GM12872 (cell line): Measurements from ENCODE around the gene CA4.

ENCODE experiments used
- TF ChIP-seq, protein P1 (sequence below): IDR thresholded peaks from 3 replicates; pipeline ENCODE4 v1.5.1; 2011; ENCODE audit warnings: low read depth, mild to moderate bottlenecking, low read length, moderate library complexity; ENCODE audit not compliant: insufficient read depth

Gene CA4

DNA sequence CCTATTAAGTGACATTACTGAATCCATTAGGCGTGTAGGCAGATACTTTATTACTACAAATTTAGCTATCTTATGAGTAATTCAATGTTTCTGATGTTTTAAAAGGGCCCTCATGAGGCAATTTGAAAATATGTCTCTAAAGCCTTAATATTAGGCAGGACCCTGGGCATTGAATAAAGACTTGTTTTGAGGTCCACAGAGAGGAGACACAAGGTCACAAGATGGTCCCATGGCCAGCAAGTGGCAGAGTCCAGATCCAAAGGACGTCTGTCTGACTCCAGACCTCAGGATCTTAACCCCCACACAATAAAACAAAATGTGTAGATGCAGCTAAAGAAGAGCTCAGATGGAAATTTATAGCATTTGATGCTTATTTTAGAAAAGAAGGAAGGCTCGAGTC is 39.2 kb upstream of the CA4 start:
- TF ChIP-seq, protein P1, sequence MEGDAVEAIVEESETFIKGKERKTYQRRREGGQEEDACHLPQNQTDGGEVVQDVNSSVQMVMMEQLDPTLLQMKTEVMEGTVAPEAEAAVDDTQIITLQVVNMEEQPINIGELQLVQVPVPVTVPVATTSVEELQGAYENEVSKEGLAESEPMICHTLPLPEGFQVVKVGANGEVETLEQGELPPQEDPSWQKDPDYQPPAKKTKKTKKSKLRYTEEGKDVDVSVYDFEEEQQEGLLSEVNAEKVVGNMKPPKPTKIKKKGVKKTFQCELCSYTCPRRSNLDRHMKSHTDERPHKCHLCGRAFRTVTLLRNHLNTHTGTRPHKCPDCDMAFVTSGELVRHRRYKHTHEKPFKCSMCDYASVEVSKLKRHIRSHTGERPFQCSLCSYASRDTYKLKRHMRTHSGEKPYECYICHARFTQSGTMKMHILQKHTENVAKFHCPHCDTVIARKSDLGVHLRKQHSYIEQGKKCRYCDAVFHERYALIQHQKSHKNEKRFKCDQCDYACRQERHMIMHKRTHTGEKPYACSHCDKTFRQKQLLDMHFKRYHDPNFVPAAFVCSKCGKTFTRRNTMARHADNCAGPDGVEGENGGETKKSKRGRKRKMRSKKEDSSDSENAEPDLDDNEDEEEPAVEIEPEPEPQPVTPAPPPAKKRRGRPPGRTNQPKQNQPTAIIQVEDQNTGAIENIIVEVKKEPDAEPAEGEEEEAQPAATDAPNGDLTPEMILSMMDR, result no peak

DNA sequence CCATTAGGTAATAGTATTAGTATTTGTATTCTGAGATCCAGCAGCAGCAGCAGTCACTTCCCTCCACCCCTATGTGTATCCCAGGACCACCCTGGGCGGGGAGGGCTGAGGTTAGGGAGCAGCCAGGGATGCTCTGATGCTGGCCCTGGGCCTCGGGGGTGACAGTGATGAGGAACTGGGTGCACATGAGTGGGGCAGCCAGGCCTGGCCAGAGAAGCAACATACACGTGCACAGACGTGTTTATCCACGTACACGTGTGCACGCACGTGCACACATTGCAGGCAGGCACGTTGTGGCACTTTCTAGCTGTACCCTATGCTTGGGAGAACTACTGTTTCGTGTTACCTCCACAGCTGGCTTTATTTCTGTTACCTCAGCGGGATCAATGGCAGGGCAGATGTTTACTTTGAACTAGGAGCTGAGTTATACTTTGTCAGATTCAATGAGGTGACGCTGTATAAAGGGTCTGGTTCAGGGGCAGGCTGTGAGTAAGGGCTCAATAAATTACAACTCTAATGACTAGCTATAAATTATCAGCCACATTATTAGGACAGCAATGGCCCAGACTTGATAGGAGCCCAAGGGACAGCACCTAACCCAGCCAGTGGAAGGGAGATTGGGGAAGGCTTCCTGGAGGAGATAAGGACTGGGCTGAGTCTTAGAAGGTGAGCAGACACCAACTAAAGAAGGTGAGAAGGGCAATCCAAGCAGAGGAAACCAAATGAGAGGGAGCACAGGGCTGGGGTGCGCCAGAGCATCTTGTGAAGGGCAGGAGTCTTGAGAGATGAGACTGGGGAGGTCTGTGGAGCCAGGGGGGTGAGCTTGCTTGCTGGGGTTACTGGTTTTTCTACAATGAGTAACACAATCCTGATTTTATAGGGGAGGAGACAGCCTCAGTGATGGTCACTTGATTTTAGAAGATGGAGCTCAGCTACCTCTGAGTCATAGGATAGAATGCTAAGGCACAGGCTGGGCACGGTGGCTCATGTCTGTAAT is 22.4 kb upstream of the CA4 start:
- TF ChIP-seq, protein P1, result no peak

DNA sequence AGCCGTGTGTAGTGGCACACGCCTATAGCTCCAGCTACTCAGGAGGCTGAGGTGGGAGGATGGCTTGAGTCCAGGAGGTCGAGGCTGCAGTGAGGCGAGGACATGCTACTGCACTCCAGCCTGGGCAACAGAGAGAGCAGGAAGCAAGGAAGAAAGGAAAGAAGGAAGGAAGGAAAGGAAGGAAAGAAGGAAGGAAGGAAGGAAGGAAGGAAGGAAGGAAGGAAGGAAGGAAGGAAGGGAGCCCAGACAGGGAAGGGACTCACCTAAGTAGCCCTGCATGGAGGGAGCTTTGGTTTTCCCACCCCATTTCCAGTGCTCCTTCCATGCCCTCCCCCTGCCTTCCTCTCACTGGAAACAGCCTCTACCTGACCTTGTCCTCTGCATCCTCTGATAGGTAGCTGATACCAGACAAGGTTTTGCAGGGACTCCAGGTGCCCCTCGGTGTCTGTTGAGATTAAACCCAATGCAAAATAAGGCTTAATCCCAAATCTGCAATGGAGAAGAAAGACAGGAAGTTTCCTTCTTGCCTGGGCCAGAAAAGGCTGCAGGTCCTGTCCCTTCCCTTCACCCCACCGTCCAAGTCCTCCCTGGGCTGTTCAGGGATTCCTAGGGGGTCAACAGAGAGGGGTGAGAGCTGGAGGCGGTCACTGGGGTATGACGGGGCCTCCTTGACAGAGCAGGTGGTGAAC is 21.5 kb upstream of the CA4 start:
- TF ChIP-seq, protein P1, result no peak

DNA sequence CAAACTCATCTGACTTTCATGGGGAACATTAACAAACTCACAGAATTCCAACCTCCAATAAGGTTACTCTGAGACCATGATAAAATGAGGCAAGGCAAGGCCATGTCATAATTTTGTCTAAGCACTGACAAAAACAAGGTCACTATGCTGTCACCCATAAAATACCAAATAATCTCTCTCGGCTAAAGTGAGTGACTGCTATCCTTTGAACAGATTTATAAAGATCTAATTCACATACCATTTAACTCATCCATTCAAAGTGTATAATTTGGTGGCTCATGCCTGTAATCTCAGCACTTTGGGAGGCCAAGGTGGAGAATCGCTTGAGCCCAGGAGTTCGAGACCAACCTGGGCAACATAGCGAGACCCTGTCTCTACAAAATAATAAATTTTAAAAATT is 20.6 kb upstream of the CA4 start:
- TF ChIP-seq, protein P1, result no peak

DNA sequence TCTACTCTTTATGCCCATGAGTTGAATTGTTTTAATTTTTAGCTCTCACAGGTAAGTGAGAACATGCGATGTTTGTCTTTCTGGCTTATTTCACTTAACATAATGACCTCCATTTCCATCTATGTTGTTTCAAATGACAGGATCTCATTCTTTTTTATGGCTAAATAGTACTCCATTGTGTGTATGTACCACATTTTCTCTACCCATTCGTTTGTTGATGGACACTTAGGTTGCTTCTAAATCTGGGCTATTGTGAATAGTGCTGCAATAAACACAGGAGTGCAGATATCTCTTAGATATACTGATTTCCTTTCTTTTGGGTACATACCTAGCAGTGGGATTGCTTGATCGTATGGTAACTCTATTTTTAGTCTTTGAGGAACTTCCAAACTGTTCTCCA is 19.3 kb upstream of the CA4 start:
- TF ChIP-seq, protein P1, result no peak

DNA sequence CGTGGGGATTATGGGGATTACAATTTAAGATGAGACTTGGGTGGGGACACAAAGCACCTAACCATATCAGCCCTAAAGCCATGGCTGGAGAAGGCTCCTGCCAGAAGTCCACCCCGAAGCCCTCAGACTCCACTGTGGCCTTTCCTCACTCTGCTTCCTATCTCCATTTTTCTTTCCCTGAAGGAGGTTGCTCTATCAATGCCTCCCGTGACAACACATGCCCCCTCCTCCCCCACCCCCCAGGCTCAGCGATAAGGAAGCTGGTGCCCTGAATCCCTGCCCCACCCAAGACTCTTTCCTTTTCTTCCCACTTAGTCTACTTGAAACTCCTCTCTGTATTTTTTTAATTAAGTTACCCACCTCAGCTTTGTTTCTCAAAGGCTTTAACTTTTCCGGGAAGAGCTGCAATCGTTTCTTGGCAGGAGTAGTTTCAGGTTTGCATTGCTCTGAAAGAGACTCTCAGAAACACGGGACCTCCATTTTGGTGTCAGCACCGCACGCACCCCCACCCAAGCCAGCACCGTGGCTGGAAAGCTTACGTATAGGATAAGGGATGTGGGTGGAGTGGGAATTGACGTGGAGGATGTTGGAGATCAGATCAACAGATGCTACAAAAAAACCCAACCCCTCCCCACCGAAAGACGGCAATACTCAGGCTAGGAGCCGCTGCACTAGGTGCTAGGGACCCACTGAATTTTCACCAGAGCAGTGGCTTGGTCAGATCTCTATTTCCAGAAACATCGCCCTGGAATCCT is 15.2 kb upstream of the CA4 start:
- TF ChIP-seq, protein P1, result no peak
